Common myeloid progenitor, CD34-positive (primary cell): Measurements from ENCODE around the gene CAMTA1.
"Not testable (repeated sequence)": the region's sequence is repeated elsewhere in the genome, so short reads cannot be mapped to it uniquely, and the experiment has no call there.

ENCODE experiments used
- CTCF ChIA-PET: fragments of 350-600 bp; sonication (Branson Sonifier 250); formaldehyde crosslinking; loops from one replicate; lab custom pipeline; 2021; ENCODE audit warnings: antibody characterized with exemption; lab: Charles Lee
- POLR2A ChIA-PET: fragments of 350-600 bp; sonication (Branson Sonifier 250); formaldehyde crosslinking; loops from one replicate; lab custom pipeline; 2021; ENCODE audit warnings: antibody characterized with exemption; lab: Charles Lee
- DNase-seq, 3 donors: peaks; one replicate each; pipeline versions ENCODE4 v3.0.0 to v3.0.0-alpha.2; 2013
- H3K27ac ChIP-seq, 2 experiments: 1 replicate in 1 of 2; 2 replicates in 1 of 2; pipeline ENCODE4 v1.7.0; 2013; ENCODE audit warnings: inconsistent platforms in 2 of 2, low read length in 2 of 2, mild to moderate bottlenecking in 2 of 2, low read depth in 1 of 2, moderate library complexity in 1 of 2; ENCODE audit not compliant: severe bottlenecking in 2 of 2, insufficient read depth in 1 of 2, poor library complexity in 1 of 2
- H3K27me3 ChIP-seq, 5 experiments: replicated peaks in 2 of 5; 1 replicate in 3 of 5; 2 replicates in 2 of 5; pipeline versions ENCODE4 v1.6.1 to v1.7.0; 2013; ENCODE audit warnings: low read length in 4 of 5, mild to moderate bottlenecking in 2 of 5, moderate library complexity in 2 of 5, inconsistent platforms in 1 of 5; ENCODE audit not compliant: insufficient read depth in 5 of 5, control insufficient read depth in 4 of 5
- H3K36me3 ChIP-seq, 4 experiments: 1 replicate in 2 of 4; 2 replicates in 2 of 4; pipeline versions ENCODE4 v1.6.1 to v1.7.0; 2013; ENCODE audit warnings: low read length in 3 of 4, control low read depth in 1 of 4, mild to moderate bottlenecking in 1 of 4; ENCODE audit not compliant: control insufficient read depth in 4 of 4, insufficient read depth in 4 of 4
- H3K4me1 ChIP-seq, 4 experiments: 1 replicate in 3 of 4; 2 replicates in 1 of 4; pipeline versions ENCODE4 v1.6.1 to v1.7.1; 2013; ENCODE audit warnings: low read length in 3 of 4, mild to moderate bottlenecking in 3 of 4, control low read depth in 1 of 4, inconsistent platforms in 1 of 4, moderate library complexity in 1 of 4; ENCODE audit not compliant: control insufficient read depth in 4 of 4, insufficient read depth in 4 of 4; ENCODE audit errors: control extremely low read depth in 1 of 4
- H3K4me3 ChIP-seq, 7 experiments: 1 replicate in 4 of 7; 2 replicates in 3 of 7; pipeline versions ENCODE4 v1.5.1 to v1.7.0; 2013; ENCODE audit warnings: mild to moderate bottlenecking in 7 of 7, low read length in 6 of 7, moderate library complexity in 6 of 7, inconsistent platforms in 2 of 7, low read depth in 2 of 7, control low read depth in 1 of 7; ENCODE audit not compliant: insufficient read depth in 4 of 7, control insufficient read depth in 1 of 7; ENCODE audit errors: extremely low read depth in 1 of 7
- H3K9me3 ChIP-seq, 5 experiments: 1 replicate in 4 of 5; 2 replicates in 1 of 5; pipeline versions ENCODE4 v1.6.1 to v1.7.1; 2013; ENCODE audit warnings: low read length in 4 of 5, mild to moderate bottlenecking in 2 of 5, inconsistent platforms in 1 of 5, low read depth in 1 of 5, moderate library complexity in 1 of 5; ENCODE audit not compliant: control insufficient read depth in 4 of 5, insufficient read depth in 2 of 5; ENCODE audit errors: control extremely low read depth in 1 of 5
- WGBS: methylation state at CpG from one replicate; pipeline ENCODE4 v1.1.5; 2013; ENCODE audit not compliant: insufficient coverage; 5-methylcytosine and 5-hydroxymethylcytosine counted together

Gene CAMTA1

GRCh38 chr1:6825828-6826227 is 40.6 kb downstream of the CAMTA1 start:
- WGBS, result 100% methylated on average over 1 of the region's 4 CpGs
- Histone ChIP-seq H3K36me3 (peaks cover 0 to 20% (median 10%) of the 10 kb centered on the region in 4 experiments), H3K27me3 (no peaks in the 10 kb centered on the region), H3K4me1 (no peaks in the 10 kb centered on the region), H3K4me3 (no peak overlapping the region), H3K9me3 (no peaks in the 10 kb centered on the region), H3K27ac (no peak overlapping the region)
- DNase-seq, result no peak
- ChIA-PET POLR2A (no interaction called here), CTCF (no interaction called here)

- no peak overlapping the region for H3K4me3 ChIP-seq
- ChIA-PET POLR2A (no interaction called here), CTCF (no interaction called here)
- 89% methylated on average over 1 of the region's 3 CpGs for WGBS
- no peaks in the 10 kb centered on the region for H3K27me3 ChIP-seq
- DNase-seq, result no peak
- H3K9me3 ChIP-seq, result no peaks in the 10 kb centered on the region
- H3K36me3 ChIP-seq, result peaks cover 0 to 20% (median 10%) of the 10 kb centered on the region in 4 experiments
- no peaks in the 10 kb centered on the region for H3K4me1 ChIP-seq
- H3K27ac ChIP-seq, result no peak overlapping the region
Measured at GRCh38 chr1:6827079-6827478, 41.8 kb downstream of the CAMTA1 start.

DNA sequence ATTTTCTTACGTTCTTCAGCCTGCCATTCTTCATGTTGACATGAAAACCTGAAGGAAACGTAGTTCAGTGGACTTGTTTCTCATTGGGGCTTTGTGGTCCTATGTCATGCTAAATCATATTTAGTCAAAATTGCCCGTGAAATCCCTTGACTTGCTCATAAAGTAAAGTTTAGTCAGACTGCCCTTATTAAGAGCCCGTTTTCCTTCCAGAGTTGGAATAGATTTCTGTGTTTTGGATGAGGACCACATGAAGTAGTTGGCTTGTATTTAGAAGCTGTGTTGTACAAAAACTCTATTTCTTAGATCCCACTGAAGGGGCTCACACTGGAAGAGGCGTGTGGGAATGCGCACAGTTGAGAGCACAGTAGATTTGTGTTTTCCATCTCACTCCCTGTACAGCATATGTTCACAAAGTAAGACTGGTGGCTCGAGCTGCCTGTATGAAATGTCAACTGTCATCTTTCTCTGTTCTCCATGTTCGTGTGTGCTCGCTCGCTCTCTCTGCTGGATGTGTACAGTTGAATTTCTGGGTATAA is 42.4 kb downstream of the CAMTA1 start:
- Histone ChIP-seq H3K36me3 (peaks cover 0 to 20% (median 10%) of the 10 kb centered on the region in 4 experiments), H3K4me1 (no peaks in the 10 kb centered on the region), H3K27ac (no peak overlapping the region), H3K4me3 (no peak overlapping the region), H3K27me3 (no peaks in the 10 kb centered on the region), H3K9me3 (no peaks in the 10 kb centered on the region)
- POLR2A ChIA-PET, result no interaction called here
- no peak for DNase-seq
- CTCF ChIA-PET, result interaction anchor here (1.2 kb wide), 1 partner anchor 11 kb away, joined by 3 read pairs; no protein-coding TSS in a partner anchor
- 98% methylated on average over 5 of the region's 10 CpGs for WGBS

DNA sequence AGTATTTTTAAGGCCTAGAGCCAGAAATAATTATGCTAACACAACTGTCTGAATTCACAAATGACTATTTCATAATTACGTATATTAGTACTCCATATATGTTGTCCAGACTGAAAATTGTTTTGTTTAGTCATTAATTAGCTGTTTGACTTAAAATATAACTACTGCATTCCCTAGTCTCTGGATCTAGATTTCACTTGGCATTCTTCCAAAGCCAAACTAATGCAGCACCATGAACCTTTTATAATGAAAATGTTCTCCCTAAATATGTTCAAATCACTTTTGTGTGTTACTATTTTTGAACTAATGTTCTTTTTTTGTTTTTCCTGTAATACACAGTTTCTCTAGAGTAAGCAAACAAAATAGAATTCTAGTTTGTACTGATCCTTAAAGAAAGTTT is 46.1 kb downstream of the CAMTA1 start:
- Histone ChIP-seq H3K9me3 (no peaks in the 10 kb centered on the region), H3K4me3 (no peak overlapping the region), H3K27ac (no peak overlapping the region), H3K27me3 (no peaks in the 10 kb centered on the region), H3K36me3 (peaks cover 7 to 13% (median 10%) of the 10 kb centered on the region in 4 experiments), H3K4me1 (no peaks in the 10 kb centered on the region)
- DNase-seq, result no peak
- no CpG with 5 or more reads among the region's 1 CpG for WGBS
- ChIA-PET CTCF (interaction anchor here (1.4 kb wide), 1 partner anchor 13 kb away, joined by 3 read pairs; no protein-coding TSS in a partner anchor), POLR2A (no interaction called here)

DNA sequence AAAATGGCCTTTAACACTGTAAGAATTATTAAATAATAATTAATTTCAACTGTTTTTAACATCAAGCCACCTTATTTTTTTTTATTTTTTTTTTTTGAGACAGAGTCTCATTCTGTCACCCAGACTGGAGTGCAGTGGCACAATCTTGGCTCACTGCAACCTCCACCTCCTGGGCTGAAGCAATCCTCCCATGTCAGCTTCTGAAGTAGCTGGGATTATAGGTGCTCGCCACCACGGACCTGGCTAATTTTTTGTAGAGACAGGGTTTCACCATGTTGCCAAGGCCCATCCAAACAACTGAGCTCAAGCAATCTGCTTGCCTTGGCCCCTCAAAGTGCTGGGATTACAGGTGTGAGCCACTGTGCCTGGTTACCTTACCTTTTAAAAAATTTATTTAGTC is 46.8 kb downstream of the CAMTA1 start:
- H3K36me3 ChIP-seq, result peaks cover 5 to 13% (median 9%) of the 10 kb centered on the region in 4 experiments
- 85% methylated on average over 2 of the region's 2 CpGs for WGBS
- CTCF ChIA-PET, result interaction anchor here (1.4 kb wide), 2 partner anchors 11 to 13 kb away, joined by 3 read pairs; no protein-coding TSS in a partner anchor
- H3K4me3 ChIP-seq, H3K9me3 ChIP-seq, H3K27me3 ChIP-seq, POLR2A ChIA-PET, H3K4me1 ChIP-seq, H3K27ac ChIP-seq, DNase-seq: not testable (repeated sequence)

- Histone ChIP-seq H3K27me3 (no peaks in the 10 kb centered on the region), H3K27ac (no peak overlapping the region), H3K4me1 (no peaks in the 10 kb centered on the region), H3K36me3 (peaks cover 5 to 10% (median 6%) of the 10 kb centered on the region in 4 experiments), H3K9me3 (no peaks in the 10 kb centered on the region), H3K4me3 (no peak overlapping the region)
- CTCF ChIA-PET, result interaction anchor here (1.4 kb wide), 2 partner anchors 12 to 14 kb away, joined by 3 read pairs; no protein-coding TSS in a partner anchor
- DNase-seq, result no peak
- WGBS, result 100% methylated on average over 2 of the region's 4 CpGs
- POLR2A ChIA-PET, result no interaction called here
Measured at GRCh38 chr1:6832531-6833188, 47.4 kb downstream of the CAMTA1 start.

DNA sequence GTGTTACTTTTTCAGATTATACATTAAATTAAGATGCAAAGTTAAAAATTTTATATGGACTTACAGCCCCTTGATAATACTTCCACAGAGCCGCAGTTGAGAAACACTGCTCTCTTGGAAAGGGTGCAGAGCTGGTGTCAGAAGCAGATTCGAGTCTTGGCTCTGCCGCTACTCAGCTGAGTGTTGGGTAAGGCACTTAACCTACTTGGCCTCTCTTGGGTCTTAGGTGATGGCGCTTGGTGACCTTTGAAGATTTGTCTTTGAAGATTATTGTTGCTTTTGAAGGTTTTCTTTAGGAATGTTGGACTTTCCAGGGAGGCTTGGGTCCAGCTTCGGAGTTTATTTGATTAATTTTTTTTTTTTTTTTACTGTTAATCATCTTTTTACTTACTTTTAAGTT is 48.5 kb downstream of the CAMTA1 start:
- CTCF ChIA-PET, result no interaction called here

More for the DNA sequence above, 48.5 kb downstream of the CAMTA1 start:
- Histone ChIP-seq H3K4me1 (no peaks in the 10 kb centered on the region), H3K36me3 (peaks cover 5 to 17% (median 8%) of the 10 kb centered on the region in 4 experiments), H3K9me3 (no peaks in the 10 kb centered on the region), H3K27me3 (no peaks in the 10 kb centered on the region), H3K4me3 (no peak overlapping the region), H3K27ac (no peak overlapping the region)
- POLR2A ChIA-PET, result no interaction called here
- DNase-seq, result no peak
- 97% methylated on average over 4 of the region's 5 CpGs for WGBS
